Measurements from ENCODE around the gene TNNI3. TPM values are rescaled to one million over a fixed set of nuclear protein-coding genes. Genes with fewer than 3 reads are reported as not detected.
A peak's percentile ranks its signal among the peaks of the same experiment; 100 is the strongest.

Gene TNNI3
- total RNA-seq, 1 donor from 2014 or later: 5.4 TPM

DNA sequence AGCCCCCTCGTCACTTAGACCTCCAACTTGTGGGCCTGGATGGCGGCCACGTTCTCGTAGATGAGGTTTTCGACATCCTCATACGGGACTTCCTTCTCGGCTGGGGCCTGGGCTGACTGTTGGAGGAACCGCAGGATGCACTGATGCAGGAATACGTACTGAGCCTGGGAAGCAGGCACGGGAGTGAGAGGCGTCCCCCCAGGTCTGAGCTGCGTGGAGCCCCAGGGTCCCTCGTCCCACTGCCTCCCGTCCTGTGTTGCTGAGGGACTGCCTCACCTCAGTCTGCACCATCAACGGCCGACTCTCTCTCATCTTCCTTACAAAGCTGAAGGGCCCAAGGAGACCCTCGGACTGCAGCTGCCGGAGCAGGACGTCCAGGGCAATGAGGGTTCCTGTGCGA lies 24.2 kb upstream of the TNNI3 start:
- peaks cover 15% of the 10 kb centered on the region for H3K4me1 Mint-ChIP-seq
- no peak for DNase-seq (ENCODE audit: low read depth, low spot score)
- H3K27me3 Mint-ChIP-seq (ENCODE audit: low read depth): peaks cover 84% of the 10 kb centered on the region
- H3K9me3 Mint-ChIP-seq: no peaks in the 10 kb centered on the region
- H3K36me3 Mint-ChIP-seq (ENCODE audit: low read depth): no peaks in the 10 kb centered on the region
- H3K4me3 Mint-ChIP-seq: no peak overlapping the region
- no peak for TF ChIP-seq CTCF (conservative IDR thresholded peaks at IDR 0.05)
- no peak overlapping the region for H3K27ac Mint-ChIP-seq (ENCODE audit: unreplicated experiment)

DNA sequence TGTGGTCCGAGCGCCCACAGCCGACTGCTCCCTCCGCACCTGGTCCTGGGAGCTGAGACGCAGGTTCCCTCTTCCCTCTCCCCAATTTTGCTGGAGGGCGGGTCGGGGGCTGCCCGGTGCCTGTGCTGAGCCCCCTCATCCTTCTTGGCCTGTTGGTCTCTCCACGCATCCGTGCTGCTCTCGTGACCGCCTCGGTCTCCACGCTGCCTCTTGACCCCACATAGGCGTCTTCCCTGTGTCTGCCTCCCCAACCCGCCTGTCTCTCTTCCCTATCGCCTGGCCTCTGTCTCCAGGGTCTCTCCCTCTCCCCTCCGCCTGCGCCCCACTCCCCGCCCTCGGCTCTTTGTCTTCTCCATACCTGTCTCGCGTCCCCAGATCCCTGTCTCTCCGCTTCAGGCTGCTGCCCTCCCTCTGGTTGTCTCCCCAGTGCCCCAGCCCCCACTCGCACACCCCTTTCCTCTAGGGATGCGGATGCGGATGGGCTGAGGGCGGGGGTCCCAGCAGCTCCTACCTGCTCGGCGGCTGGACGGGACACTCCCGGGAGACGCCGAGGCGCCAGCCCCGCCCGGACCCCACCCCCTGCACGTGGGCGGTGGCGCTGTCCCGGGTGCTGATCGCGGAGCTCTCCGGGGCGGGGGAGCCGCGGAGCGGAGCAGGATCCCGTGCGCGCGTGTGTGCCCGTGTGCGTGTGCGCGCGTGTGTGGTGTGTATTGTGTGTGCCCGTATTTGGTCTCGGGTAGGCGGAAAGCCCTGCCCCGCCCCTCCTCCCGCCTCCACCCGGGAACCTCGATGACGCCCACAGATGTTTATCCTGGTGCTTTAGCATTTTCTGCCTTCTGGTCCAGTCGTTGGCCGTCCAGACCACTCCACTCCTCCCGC lies 22.3 kb upstream of the TNNI3 start, which contains the start of gene SYT5:
SYT5 (minus strand) TSS at position 684 of the 879 bp plus-strand sequence. CDS start 1,248 bp downstream, outside the sequence.
- DNase-seq (ENCODE audit: low read depth, low spot score): peak; percentile 47
- Mint-ChIP-seq H3K36me3 (ENCODE audit: low read depth) (no peaks in the 10 kb centered on the region), H3K9me3 (no peaks in the 10 kb centered on the region), H3K4me3 (peak within 1 kb of the TSS; percentile 91), H3K4me1 (peaks cover 15% of the 10 kb centered on the region), H3K27ac (ENCODE audit: unreplicated experiment) (peak within 1 kb of the TSS; percentile 84), H3K27me3 (ENCODE audit: low read depth) (peaks cover 87% of the 10 kb centered on the region)
- TF ChIP-seq CTCF (conservative IDR thresholded peaks at IDR 0.05): no peak

DNA sequence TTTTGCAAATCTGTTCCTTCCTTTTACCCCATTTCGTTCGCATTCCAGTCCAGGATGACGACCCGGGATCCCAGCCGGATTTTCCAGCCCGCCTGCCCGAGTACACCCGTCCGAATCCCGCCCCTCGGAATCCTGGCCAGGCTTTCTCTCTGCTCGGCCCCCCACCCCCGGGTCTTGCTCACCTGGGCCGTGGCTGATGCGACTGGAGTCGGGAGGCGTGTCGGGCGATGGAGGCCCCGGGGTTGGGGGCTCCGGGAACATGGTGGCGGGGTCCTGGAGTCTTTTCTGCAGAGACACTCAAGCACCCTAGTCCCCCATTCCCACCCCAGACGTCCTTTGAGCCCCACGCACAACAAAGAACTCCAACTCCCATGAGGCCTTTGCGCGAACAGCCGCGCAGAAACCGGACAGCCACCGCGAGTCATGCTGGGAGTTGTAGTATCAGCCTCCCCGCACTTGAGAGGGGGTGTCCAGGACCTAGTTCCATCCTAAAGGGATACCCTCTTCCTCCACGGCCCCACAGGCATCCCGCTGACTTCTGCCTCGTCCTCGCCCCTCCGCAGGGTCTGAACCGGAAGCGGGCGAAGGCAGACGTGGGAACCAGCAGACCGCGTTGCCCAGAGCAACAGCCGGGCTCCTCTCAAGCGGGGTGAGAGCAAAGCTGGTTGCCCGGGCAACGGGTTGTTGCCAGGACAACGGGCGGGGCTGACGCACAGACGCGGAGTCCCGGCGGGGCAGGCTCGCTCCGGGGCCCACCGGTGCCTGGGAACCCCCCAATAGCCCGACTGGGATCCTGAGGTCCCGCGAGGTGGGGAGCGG lies 21.5 kb upstream of the TNNI3 start:
- H3K27me3 Mint-ChIP-seq (ENCODE audit: low read depth): peaks cover 91% of the 10 kb centered on the region
- H3K4me3 Mint-ChIP-seq: peak overlapping the region; percentile 91
- H3K36me3 Mint-ChIP-seq (ENCODE audit: low read depth): no peaks in the 10 kb centered on the region
- peaks cover 15% of the 10 kb centered on the region for H3K4me1 Mint-ChIP-seq
- H3K27ac Mint-ChIP-seq (ENCODE audit: unreplicated experiment): peak overlapping the region; percentile 84
- no peaks in the 10 kb centered on the region for H3K9me3 Mint-ChIP-seq
- TF ChIP-seq CTCF (conservative IDR thresholded peaks at IDR 0.05): no peak
- DNase-seq (ENCODE audit: low read depth, low spot score): peak; percentile 86

- H3K4me3 Mint-ChIP-seq: peak overlapping the region; percentile 57
- no peak overlapping the region for H3K27ac Mint-ChIP-seq (ENCODE audit: unreplicated experiment)
- no peak for DNase-seq (ENCODE audit: low read depth, low spot score)
- H3K36me3 Mint-ChIP-seq (ENCODE audit: low read depth): peaks cover 3% of the 10 kb centered on the region
- peaks cover 96% of the 10 kb centered on the region for H3K27me3 Mint-ChIP-seq (ENCODE audit: low read depth)
- peaks cover 20% of the 10 kb centered on the region for H3K4me1 Mint-ChIP-seq
- TF ChIP-seq CTCF (conservative IDR thresholded peaks at IDR 0.05): no peak
- no peaks in the 10 kb centered on the region for H3K9me3 Mint-ChIP-seq
Observed at GRCh38 chr19:55176076-55176475, 18.5 kb upstream of the TNNI3 start.

DNA sequence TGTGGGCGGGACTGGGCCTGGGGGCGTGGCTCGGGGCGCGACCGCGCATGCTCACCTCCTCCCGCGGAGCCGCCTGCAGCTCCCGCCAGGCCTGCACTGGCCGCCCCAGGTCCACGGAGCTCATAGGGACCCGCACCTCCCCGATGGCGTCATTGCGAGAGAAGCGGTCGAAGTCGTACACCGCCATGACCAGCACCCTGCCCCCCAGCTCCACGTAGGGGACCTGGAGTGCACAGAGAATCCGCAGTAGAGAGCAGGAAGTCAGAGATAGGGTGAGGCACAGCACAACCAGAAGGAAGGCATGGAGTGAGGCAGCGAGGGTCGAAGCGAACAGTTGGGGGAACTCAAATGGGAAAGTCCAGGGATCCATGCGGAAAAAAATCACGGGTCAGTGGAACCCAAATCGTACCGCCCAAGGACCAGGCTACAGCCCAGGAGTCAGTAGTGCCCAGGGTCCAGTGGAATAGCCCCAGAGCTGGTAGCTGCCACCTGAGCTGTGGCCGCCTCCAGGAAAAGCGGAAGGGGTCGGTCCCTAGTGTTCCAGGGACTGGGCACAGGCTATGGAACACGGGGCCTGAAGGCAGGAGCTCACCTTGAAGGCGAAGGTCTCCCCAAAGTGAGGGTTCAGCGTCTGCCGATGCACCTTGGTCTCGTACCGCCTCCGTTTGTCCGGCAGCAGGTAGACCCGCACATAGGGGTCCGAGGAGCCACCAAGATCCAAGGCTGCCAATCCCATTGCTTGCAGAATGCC lies 17.8 kb upstream of the TNNI3 start:
- H3K36me3 Mint-ChIP-seq (ENCODE audit: low read depth): peaks cover 3% of the 10 kb centered on the region
- TF ChIP-seq CTCF (conservative IDR thresholded peaks at IDR 0.05): no peak
- no peak for DNase-seq (ENCODE audit: low read depth, low spot score)
- peak overlapping the region; percentile 55 for H3K4me3 Mint-ChIP-seq
- H3K4me1 Mint-ChIP-seq: peaks cover 20% of the 10 kb centered on the region
- H3K27ac Mint-ChIP-seq (ENCODE audit: unreplicated experiment): no peak overlapping the region
- H3K27me3 Mint-ChIP-seq (ENCODE audit: low read depth): peaks cover 96% of the 10 kb centered on the region
- H3K9me3 Mint-ChIP-seq: no peaks in the 10 kb centered on the region
